Stimulated activated CD4-positive, alpha-beta T cell treated with anti-CD3 and anti-CD28 coated beads, Interleukin-1b, Interleukin-23, amount 100 ng/mL, for 48 hours (primary cell): ENCODE data around the gene FSTL4.

ENCODE experiments used
- DNase-seq: peaks from one replicate; pipeline ENCODE4 v3.0.0-alpha.2; 2020

FSTL4 gene

DNA sequence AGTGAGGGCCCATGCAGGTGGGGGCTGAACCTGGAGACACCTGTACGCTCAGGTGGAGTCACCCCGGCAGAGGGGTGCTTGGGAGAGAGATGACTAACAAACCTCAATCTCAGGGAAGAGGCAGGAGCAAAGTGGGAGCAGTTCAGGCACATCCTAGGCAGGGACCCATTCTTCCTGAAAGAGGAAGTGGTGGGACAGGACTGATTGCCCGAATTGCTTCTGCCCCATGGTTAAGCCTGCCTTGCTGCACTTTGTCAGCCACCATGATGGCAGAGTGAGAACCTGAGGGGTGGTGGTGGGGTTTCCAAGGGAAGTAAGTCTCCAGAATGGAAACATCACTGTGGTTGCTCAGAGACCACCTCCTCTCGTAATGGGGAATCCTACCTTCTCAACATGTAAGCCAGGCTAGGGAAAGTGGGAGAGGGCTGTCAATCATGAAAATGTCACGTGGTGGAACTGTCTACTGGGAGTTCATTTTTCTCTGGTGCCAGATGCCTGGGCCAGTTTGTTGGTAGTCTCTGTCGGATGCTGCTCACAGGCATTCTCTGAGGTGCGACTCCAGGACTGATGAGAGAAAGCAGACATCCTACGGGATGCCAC is 410.2 kb downstream of the FSTL4 start:
- DNase-seq = no peak

- no peak for DNase-seq
These were observed 411.0 kb downstream of the FSTL4 start for GRCh38 chr5:133201310-133201709.

GRCh38 chr5:133200256-133200655 is 412.1 kb downstream of the FSTL4 start:
- no peak for DNase-seq

GRCh38 chr5:133199417-133200178 is 412.7 kb downstream of the FSTL4 start:
- DNase-seq = no peak

DNA sequence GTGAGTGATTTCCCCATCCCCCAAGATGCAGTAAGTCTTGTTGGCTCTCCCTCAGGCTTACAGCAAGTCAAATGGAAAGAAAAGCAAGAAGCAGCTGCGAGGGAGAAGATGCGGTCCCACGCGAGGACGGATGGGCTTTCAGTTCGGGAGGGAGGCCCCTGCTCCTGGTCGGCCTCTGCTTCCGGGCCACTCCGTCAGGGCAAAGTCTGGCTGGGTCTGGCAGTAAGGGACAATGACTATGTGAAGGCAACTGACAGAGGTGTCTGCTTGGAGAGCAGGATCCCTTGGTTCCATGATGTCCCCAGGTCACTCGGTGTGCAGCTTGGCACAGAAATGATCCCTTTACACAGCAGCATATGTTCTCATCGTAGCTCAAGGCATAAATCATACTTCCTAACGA is 413.8 kb downstream of the FSTL4 start:
- DNase-seq = no peak

DNA sequence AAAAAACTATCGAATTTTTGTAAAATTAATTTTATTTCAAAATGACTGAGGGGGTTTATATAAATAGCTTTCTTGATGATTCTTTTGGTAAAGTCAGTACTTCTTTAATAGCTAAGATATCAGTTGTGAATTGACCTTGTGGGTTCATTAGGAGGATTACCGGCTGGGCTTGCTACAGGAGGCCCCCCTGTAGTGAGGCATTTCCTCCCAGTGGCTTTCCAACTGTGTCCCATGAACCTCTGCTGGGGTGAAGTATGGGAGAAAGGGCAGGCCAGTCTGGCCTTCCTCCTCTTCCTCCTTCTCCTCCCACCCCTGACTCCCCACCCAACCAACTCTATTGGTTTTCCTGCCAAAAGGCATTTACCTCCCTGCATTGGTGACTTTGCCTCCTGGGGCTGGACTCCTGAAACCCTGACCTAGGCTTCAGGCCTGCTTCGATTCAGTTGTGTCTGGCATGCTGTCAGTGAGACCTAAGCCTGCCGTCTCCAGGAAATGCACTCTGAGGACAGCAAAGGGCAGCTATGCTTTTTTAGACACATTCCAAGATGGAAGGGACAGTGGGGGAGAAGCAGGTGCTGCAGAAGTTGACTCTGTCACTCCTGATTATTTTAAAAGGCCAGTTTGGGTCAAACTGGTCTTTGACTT is 415.8 kb downstream of the FSTL4 start:
- no peak for DNase-seq

DNA sequence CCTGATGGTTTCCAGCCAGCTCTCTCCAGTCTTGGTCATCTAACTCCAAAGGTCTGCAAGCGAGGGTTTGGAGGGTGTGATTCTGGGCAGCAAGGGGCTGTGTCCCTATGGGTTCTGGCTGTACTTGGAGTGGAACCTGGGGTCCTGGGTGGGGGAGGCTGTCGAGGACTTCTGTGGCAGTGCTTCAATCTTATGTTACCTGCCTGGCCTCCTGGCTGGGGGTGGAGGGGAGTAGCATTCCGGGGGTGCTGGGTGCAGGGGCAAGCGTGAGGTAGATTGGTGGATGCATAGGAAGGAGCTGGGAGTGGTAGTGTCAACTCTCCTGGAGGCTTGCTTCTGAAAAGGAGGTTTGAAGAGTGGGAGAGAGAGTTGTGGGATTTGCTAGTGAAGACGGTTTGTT is 417.1 kb downstream of the FSTL4 start:
- DNase-seq = no peak

DNA sequence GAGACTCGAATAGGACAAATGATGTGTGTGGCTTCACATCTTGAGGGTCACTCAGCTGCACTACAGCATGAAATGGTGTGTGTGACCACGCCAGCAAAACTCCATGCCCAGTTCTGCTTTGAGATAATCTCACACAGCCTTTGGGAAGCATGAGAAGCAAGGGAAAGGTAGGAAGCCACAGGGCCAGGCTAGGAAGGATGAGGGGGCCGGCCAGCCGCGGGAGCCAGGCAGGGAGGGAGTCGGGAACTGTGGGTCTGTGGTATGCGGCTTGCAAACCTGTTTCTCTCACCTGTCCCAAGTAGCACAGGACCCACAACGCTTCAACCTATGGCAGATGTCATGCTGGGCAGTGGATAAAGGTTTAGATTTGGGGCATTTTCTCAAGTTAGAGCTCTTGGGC is 418.5 kb downstream of the FSTL4 start:
- DNase-seq = no peak

DNA sequence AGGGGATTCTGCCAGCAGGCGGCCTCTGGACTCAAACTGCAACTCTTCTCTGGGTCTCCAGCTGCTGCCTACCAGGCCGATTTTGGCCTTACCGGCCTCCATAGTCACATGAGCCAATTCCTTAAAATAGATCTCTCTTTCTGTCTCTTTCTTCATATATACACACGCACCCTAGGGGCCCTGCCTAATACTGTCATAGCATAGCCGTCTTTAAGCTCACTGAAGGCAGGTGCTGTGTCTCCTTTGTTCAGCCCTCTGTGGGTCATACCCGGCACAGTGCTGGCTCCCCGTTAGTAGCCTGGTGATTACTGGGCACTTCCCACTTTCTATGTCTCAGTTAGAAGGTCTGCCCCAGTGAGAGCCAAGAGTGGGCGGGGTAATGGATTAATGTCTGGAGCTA is 419.6 kb downstream of the FSTL4 start:
- DNase-seq = no peak

DNA sequence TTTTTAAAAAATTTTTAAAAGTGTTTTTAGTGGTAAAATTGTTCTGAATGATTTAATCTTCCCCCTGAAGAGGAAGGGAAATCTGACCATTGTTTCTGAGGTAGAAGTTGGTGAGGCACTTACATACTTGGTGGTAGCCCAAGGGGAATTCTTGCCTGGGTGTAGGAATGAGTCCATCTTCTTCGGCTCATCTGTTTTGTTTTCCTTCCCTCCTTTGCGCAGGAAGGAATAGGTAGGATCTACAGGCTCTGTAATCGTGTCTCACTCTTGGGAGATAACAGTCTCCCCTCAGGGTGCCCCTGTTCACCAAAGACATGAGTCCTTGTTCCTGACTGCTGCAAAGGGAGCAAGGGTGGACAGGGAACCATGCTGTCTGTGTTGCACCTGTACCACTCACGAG is 422.5 kb downstream of the FSTL4 start:
- no peak for DNase-seq

GRCh38 chr5:133179405-133179804 is 432.9 kb downstream of the FSTL4 start:
- DNase-seq = no peak

DNA sequence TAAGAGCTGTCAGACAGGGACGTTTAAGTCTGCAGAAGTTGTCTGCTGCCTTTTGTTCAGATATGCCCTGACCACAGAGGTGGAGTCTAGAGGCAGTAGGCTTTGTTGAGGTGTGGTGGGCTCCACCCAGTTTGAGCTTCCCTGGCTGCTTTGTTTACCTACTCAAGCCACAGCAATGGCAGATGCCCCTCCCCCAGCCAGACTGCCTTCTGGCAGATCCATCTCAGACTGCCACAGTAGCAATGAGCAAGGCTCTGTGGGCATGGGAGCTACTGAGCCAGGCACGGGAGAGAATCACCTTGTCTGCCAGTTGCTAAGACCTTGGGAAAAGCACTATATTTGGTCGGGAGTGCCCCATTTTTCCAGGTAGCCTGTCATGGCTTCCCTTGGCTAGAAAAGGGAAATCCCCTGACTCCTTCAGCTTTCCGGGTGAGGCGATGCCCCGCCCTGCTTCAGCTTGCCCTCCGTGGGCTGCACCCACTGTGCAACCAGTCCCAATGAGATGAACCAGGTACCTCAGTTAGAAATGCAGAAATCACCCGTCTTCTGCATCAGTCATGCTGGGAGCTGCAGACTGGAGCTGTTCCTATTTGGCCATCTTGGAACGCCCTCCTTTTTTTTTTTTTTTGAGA is 441.5 kb downstream of the FSTL4 start:
- DNase-seq = peak; percentile 37

DNA sequence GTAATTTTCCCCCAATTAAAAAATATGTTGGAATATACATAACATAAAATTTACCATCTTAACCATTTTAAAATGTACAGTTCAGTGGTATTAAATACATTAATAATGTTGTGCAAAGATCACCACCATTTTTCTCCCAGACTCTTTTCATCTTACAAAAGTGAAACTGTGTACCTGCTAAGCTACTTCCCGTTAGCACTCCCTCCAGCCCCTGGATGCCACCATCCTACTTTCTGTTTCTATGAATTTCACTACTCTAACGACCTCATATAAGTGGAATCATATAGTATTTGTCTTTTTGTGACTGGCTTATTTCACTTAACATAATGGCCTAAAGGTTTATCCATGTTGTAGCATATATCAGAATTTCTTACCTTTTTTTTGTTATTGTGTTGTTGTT is 447.6 kb downstream of the FSTL4 start:
- DNase-seq = no peak

- DNase-seq = no peak
These were observed 448.5 kb downstream of the FSTL4 start for GRCh38 chr5:133163839-133164238.

DNA sequence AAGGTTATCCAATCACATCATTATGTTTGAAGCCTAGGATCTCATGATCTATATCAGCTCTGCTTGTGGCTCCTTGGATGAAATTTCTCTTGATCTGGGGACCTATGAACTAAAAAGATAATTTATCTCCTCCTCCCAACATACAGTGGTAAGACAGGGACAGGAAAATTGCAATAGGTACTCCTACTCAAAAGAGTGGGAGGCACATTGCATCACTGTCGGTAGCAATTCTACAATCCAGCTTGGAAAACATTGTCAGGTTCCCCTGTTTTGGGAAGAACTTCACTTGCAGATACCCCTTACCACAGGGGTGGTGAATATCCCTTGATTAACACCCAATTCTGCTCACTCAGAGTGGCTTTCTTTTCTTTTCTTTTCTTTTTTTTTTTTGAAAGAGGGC is 452.8 kb downstream of the FSTL4 start:
- DNase-seq = no peak

- no peak for DNase-seq
These were observed 456.9 kb downstream of the FSTL4 start for GRCh38 chr5:133155326-133155969.

DNA sequence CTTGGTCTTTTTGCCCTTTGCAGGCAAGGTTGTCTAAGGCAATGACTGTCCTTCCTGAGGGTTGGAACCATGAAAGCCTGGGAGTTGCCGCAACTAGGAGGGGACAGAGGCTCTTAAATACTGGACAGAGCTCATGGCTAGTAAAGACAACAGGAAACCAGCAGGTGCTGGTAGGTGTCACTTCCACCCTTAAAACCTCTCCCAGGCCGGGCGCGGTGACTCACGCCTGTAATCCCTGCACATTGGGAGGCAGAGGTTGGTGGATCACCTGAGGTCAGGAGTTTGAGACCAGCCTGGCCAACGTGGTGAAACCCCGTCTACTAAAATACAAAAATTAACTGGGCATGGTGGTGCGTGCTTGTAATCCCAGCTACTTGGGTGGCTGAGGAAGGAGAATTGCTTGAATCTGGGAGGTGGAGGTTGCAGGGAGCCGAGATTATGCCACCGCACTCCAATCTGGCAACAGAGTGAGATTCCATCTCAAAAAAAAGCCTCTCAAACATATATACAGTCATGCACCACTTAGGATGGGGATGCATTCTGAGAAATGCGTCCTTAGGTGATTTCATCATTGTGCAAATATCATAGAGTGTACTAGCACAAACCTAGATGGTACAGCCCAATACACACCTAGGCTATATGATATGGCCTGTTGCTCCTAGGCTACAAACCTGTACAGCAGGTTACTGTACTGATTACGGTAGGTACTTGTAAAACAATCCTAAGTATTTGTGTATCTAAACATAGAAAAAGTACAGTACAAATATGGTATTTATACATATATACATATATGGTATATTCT is 457.9 kb downstream of the FSTL4 start:
- DNase-seq = no peak

DNA sequence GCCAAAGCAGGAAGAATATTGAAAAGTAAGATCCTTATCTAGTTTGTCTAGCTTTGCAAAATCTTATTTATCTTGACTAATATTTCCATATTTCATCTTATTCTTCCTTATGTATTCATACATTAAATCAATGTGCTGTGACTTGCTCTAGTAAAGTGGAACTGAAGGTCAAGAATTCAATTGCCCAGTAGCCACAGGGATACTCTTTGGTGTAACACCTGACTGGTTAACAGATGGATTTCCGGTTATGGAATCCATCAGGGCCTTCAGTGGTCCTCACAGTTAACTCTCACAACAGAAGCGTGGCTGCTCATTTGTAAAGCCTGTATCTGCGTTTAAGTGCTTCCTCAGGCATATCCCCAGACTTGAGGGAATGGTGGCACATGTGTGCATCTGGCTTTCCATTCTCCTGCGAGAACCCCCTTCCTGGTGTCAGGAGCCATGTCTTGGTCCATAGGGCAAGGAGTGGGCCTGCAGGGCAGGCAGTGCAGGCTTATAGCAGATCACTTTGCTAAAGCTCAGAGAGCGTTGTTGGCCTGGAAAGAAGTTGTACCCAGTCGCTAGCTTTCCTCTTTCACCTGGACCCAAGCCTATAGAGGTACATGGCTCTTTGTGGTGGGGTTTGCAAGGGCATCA is 461.3 kb downstream of the FSTL4 start:
- no peak for DNase-seq

GRCh38 chr5:133149345-133149744 is 463.0 kb downstream of the FSTL4 start:
- DNase-seq = no peak

DNA sequence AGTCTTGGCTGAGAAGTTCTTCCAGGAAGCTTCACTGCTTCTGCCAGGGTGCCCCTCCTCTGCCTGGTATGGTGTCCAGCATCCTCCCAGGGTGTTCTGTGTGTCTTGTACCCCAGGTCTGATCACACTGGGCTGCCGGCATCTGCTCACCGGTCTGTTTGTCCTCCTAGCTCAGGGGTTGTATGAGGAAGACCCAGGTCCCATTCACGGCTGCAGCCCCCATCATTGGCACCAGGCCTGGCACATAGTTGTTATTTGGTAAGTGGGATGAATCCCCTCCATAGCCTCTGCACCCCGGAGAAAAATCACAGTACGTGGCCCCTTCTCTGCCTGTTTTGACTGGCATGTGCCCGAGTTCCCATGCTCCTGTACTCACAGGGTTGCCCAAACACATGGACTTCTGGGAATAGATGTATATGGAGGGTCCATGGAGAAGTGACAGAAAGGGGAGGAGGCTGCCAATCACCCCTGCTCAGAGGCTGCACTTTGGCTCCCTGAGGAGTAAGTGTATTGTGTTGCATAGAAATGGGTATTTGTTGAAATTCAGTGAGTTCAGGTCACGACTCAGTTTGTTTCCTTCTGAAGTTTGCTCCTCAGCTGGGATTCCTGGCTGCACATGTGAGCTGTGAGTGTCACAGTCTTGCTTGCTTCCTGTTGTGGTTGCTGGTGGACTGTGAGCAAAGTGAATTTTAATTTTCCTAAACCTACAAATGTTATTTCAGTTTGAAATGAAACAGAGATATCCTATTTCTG is 464.4 kb downstream of the FSTL4 start:
- DNase-seq = no peak

DNA sequence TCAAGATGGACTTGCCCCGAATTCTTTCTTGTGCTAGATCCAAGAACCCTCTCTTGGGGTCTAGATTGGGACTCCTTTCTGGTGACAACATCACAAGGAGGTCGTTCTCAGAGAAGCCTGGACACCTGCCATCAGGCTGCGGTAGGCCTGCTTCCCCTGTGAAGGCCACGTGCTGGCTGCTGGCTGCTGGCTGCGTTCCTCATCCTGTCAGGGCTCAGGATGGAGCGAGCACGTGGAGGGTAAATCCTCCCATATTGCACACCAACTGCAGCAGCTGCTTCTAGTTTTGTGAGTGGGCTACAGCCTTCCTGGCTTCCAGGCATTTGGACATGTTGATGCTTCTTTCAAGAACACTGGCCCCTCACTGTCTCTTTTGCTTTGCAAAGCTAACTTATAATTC is 464.9 kb downstream of the FSTL4 start:
- no peak for DNase-seq
